K562 (cell line): ENCODE data around the gene FOXO3. TPM values are rescaled to one million over a fixed set of nuclear protein-coding genes. Genes with fewer than 3 reads are reported as not detected.

Source experiments
- CLOCK ChIP-seq: fragments of 250-450 bp; sonication (Bioruptor Pico); IDR thresholded peaks from 2 replicates; pipeline ENCODE4 v1.4.0; 2020; ENCODE audit warnings: mild to moderate bottlenecking, moderate library complexity, borderline replicate concordance
- CTBP1 ChIP-seq: fragments of 450-650 bp; IDR thresholded peaks from 2 replicates; pipeline ENCODE4 v1.6.1; 2016; ENCODE audit warnings: borderline replicate concordance
- HLTF ChIP-seq: fragments of 450-650 bp; IDR thresholded peaks from 2 replicates; pipeline ENCODE4 v1.6.1; 2016
- HMG20B ChIP-seq: fragments of 250-450 bp; sonication (Bioruptor Pico); IDR thresholded peaks from 2 replicates; pipeline ENCODE4 v1.5.0; 2021; ENCODE audit warnings: mild to moderate bottlenecking
- ID3 ChIP-seq, 2 experiments: fragments of 250-450 bp in 1 of 2; fragments of 450-650 bp in 1 of 2; sonication (Bioruptor Pico) in 1 of 2; IDR thresholded peaks; 2 replicates each; pipeline versions ENCODE4 v1.6.1 to v1.8.0; 2016 to 2021; ENCODE audit warnings: mild to moderate bottlenecking in 2 of 2, moderate library complexity in 2 of 2, missing compliant biosample characterization in 1 of 2, missing genetic modification characterization in 1 of 2
- LCOR ChIP-seq: sonication (generic); formaldehyde crosslinking; IDR thresholded peaks from 2 replicates; pipeline ENCODE4 v1.8.0; 2022; ENCODE audit warnings: mild to moderate bottlenecking, missing genetic modification reagents
- NCOR1 ChIP-seq: fragments of 450-650 bp; IDR thresholded peaks from 2 replicates; pipeline ENCODE4 v1.6.1; 2016; ENCODE audit warnings: mild to moderate bottlenecking, moderate library complexity
- NFIX ChIP-seq: fragments of 250-450 bp; sonication (Bioruptor Pico); IDR thresholded peaks from 2 replicates; pipeline ENCODE4 v1.4.0; 2020; ENCODE audit warnings: low read depth, mild to moderate bottlenecking, moderate library complexity
- PHF8 ChIP-seq: fragments of 200-600 bp; sonication (generic); IDR thresholded peaks from 2 replicates; pipeline ENCODE4 v1.6.1; 2012; ENCODE audit warnings: mixed run types, mild to moderate bottlenecking, inconsistent platforms, low read length, moderate library complexity, borderline replicate concordance
- RHOXF2B ChIP-seq: fragments of 250-450 bp; sonication (Bioruptor Pico); conservative IDR thresholded peaks from 2 replicates; pipeline ENCODE4 v1.5.1; 2021
- SMAD4 ChIP-seq: fragments of 250-450 bp; sonication (Bioruptor Pico); conservative IDR thresholded peaks from 2 replicates; pipeline ENCODE4 v1.8.0; 2021; ENCODE audit warnings: inconsistent platforms, mild to moderate bottlenecking, moderate library complexity
- polyA plus RNA-seq, 8 experiments: library from polyadenylated mRNA; depleted of rRNA in 4 of 8; stranded (reverse) in 5 of 8; unstranded in 3 of 8; fragments of >200 nt; fragmentation: Nextera tagmentation in 2 of 8; fragmentation: Illumina TruSeq in 1 of 8; extraction: Ambion mirVana in 2 of 8; extraction: Trizol in 1 of 8; gene quantifications; 2 replicates each; pipeline versions ENCODE4 v1.2.1 to v1.2.3, GENCODE V29; 2011 to 2014; ENCODE audit warnings: inconsistent platforms in 1 of 8, missing spikeins in 1 of 8
- total RNA-seq, 7 experiments: library from RNA; depleted of rRNA in 6 of 7; stranded (reverse); fragments of >200 nt in 6 of 7; fragmentation: Illumina TruSeq in 2 of 7; extraction: Trizol in 2 of 7; gene quantifications; 2 replicates each; pipeline versions ENCODE4 v1.2.1 to v1.2.3, GENCODE V29; 2011 to 2021; ENCODE audit warnings: low replicate concordance in 1 of 7
- TF ChIP-seq, protein P1 (sequence below): fragments of 450-650 bp; IDR thresholded peaks from 2 replicates; pipeline ENCODE4 v1.6.1; 2017; ENCODE audit warnings: mild to moderate bottlenecking, moderate library complexity
- TF ChIP-seq, protein P2 (sequence below), 2 experiments: fragments of 450-650 bp in 1 of 2; sonication (generic) in 1 of 2; formaldehyde crosslinking in 1 of 2; IDR thresholded peaks; 2 replicates each; pipeline versions ENCODE4 v1.7.1 to v1.9.0; 2016 to 2022; ENCODE audit warnings: inconsistent platforms in 1 of 2, mild to moderate bottlenecking in 1 of 2, missing genetic modification reagents in 1 of 2

Gene FOXO3
- total and polyA plus RNA-seq, 9 of the 15 experiments (the other 6 are each of a cell fraction or from before 2014, with no cell fraction given): 3.0 to 14.6 (median 6.0) TPM

GRCh38 chr6:108606250-108606690 lies 45.6 kb downstream of the FOXO3 start (continued):
- TF ChIP-seq ID3 (CRISPR knock-in tag; IDR thresholded peaks at IDR 0.05): no peak
- TF ChIP-seq ID3 (tag; IDR thresholded peaks at IDR 0.05): no peak
- no peak for TF ChIP-seq NFIX (CRISPR knock-in tag)
- no peak for TF ChIP-seq CLOCK (CRISPR knock-in tag)
- no peak for TF ChIP-seq LCOR (CRISPR knock-in tag)
- no peak for TF ChIP-seq HLTF
- TF ChIP-seq, protein P1, sequence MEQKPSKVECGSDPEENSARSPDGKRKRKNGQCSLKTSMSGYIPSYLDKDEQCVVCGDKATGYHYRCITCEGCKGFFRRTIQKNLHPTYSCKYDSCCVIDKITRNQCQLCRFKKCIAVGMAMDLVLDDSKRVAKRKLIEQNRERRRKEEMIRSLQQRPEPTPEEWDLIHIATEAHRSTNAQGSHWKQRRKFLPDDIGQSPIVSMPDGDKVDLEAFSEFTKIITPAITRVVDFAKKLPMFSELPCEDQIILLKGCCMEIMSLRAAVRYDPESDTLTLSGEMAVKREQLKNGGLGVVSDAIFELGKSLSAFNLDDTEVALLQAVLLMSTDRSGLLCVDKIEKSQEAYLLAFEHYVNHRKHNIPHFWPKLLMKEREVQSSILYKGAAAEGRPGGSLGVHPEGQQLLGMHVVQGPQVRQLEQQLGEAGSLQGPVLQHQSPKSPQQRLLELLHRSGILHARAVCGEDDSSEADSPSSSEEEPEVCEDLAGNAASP: no peak
- TF ChIP-seq SMAD4: 0 out of 2 replicates have a peak, but pooled peaks have one; percentile 39
- no peak for TF ChIP-seq RHOXF2B (CRISPR knock-in tag)
- TF ChIP-seq, protein P2, sequence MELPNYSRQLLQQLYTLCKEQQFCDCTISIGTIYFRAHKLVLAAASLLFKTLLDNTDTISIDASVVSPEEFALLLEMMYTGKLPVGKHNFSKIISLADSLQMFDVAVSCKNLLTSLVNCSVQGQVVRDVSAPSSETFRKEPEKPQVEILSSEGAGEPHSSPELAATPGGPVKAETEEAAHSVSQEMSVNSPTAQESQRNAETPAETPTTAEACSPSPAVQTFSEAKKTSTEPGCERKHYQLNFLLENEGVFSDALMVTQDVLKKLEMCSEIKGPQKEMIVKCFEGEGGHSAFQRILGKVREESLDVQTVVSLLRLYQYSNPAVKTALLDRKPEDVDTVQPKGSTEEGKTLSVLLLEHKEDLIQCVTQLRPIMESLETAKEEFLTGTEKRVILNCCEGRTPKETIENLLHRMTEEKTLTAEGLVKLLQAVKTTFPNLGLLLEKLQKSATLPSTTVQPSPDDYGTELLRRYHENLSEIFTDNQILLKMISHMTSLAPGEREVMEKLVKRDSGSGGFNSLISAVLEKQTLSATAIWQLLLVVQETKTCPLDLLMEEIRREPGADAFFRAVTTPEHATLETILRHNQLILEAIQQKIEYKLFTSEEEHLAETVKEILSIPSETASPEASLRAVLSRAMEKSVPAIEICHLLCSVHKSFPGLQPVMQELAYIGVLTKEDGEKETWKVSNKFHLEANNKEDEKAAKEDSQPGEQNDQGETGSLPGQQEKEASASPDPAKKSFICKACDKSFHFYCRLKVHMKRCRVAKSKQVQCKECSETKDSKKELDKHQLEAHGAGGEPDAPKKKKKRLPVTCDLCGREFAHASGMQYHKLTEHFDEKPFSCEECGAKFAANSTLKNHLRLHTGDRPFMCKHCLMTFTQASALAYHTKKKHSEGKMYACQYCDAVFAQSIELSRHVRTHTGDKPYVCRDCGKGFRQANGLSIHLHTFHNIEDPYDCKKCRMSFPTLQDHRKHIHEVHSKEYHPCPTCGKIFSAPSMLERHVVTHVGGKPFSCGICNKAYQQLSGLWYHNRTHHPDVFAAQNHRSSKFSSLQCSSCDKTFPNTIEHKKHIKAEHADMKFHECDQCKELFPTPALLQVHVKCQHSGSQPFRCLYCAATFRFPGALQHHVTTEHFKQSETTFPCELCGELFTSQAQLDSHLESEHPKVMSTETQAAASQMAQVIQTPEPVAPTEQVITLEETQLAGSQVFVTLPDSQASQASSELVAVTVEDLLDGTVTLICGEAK (IDR thresholded peaks at IDR 0.05): 0 out of 2 replicates have a peak, but pooled peaks have one; percentile 29
- TF ChIP-seq, protein P2 (CRISPR knock-in tag; IDR thresholded peaks at IDR 0.05): no peak
- no peak for TF ChIP-seq NCOR1
- TF ChIP-seq CTBP1: no peak
- no peak for TF ChIP-seq HMG20B (CRISPR knock-in tag)
- TF ChIP-seq PHF8: no peak
